ENCODE measurements around the gene A1CF.
"Not testable (repeated sequence)": the region's sequence is repeated elsewhere in the genome, so short reads cannot be mapped to it uniquely, and the experiment has no call there.

DNA sequence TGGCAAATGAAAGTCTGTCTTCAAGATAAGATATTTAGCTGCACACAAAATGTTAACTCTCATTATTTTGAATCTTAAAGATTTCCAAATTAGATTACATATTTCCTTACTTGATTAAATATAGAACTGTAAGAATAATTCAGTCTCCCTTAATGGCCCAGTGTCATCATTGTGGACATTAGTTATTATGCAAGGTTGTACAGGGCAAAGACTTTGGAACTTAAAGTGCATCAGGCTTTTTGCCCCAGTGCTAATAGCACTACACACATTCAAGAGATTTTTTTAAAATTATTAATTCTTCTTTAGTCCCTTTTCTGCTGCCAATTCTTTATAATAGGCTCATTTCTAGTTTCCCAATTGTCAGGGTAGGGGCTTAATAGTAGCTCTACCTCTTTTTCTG lies 103.4 kb downstream of the A1CF start:
- not testable (repeated sequence) for TF ChIP-seq POLR2A (IDR thresholded peaks at IDR 0.05; ENCODE audit: low read length); HOXB13 (CRISPR knock-in tag; IDR thresholded peaks at IDR 0.05; ENCODE audit: low read depth); RFX5 (IDR thresholded peaks at IDR 0.05); FOSB (CRISPR knock-in tag; IDR thresholded peaks at IDR 0.05); EP300 (IDR thresholded peaks at IDR 0.05); CHD2 (IDR thresholded peaks at IDR 0.05; ENCODE audit: low read length, partially characterized antibody)
- TF ChIP-seq, protein P1, sequence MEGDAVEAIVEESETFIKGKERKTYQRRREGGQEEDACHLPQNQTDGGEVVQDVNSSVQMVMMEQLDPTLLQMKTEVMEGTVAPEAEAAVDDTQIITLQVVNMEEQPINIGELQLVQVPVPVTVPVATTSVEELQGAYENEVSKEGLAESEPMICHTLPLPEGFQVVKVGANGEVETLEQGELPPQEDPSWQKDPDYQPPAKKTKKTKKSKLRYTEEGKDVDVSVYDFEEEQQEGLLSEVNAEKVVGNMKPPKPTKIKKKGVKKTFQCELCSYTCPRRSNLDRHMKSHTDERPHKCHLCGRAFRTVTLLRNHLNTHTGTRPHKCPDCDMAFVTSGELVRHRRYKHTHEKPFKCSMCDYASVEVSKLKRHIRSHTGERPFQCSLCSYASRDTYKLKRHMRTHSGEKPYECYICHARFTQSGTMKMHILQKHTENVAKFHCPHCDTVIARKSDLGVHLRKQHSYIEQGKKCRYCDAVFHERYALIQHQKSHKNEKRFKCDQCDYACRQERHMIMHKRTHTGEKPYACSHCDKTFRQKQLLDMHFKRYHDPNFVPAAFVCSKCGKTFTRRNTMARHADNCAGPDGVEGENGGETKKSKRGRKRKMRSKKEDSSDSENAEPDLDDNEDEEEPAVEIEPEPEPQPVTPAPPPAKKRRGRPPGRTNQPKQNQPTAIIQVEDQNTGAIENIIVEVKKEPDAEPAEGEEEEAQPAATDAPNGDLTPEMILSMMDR (IDR thresholded peaks at IDR 0.05): not testable (repeated sequence)
- TF ChIP-seq, protein P2, sequence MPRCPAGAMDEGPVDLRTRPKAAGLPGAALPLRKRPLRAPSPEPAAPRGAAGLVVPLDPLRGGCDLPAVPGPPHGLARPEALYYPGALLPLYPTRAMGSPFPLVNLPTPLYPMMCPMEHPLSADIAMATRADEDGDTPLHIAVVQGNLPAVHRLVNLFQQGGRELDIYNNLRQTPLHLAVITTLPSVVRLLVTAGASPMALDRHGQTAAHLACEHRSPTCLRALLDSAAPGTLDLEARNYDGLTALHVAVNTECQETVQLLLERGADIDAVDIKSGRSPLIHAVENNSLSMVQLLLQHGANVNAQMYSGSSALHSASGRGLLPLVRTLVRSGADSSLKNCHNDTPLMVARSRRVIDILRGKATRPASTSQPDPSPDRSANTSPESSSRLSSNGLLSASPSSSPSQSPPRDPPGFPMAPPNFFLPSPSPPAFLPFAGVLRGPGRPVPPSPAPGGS (IDR thresholded peaks at IDR 0.05): not testable (repeated sequence)
- TF ChIP-seq, protein P3, sequence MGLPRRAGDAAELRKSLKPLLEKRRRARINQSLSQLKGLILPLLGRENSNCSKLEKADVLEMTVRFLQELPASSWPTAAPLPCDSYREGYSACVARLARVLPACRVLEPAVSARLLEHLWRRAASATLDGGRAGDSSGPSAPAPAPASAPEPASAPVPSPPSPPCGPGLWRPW (IDR thresholded peaks at IDR 0.05): not testable (repeated sequence)
- TF ChIP-seq, protein P4, sequence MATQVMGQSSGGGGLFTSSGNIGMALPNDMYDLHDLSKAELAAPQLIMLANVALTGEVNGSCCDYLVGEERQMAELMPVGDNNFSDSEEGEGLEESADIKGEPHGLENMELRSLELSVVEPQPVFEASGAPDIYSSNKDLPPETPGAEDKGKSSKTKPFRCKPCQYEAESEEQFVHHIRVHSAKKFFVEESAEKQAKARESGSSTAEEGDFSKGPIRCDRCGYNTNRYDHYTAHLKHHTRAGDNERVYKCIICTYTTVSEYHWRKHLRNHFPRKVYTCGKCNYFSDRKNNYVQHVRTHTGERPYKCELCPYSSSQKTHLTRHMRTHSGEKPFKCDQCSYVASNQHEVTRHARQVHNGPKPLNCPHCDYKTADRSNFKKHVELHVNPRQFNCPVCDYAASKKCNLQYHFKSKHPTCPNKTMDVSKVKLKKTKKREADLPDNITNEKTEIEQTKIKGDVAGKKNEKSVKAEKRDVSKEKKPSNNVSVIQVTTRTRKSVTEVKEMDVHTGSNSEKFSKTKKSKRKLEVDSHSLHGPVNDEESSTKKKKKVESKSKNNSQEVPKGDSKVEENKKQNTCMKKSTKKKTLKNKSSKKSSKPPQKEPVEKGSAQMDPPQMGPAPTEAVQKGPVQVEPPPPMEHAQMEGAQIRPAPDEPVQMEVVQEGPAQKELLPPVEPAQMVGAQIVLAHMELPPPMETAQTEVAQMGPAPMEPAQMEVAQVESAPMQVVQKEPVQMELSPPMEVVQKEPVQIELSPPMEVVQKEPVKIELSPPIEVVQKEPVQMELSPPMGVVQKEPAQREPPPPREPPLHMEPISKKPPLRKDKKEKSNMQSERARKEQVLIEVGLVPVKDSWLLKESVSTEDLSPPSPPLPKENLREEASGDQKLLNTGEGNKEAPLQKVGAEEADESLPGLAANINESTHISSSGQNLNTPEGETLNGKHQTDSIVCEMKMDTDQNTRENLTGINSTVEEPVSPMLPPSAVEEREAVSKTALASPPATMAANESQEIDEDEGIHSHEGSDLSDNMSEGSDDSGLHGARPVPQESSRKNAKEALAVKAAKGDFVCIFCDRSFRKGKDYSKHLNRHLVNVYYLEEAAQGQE (IDR thresholded peaks at IDR 0.05): not testable (repeated sequence)
- TF ChIP-seq, protein P5, sequence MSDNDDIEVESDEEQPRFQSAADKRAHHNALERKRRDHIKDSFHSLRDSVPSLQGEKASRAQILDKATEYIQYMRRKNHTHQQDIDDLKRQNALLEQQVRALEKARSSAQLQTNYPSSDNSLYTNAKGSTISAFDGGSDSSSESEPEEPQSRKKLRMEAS (IDR thresholded peaks at IDR 0.05): not testable (repeated sequence)
